K562 (cell line): ENCODE data around the gene ZNF785. TPM values are rescaled to one million over a fixed set of nuclear protein-coding genes. Genes with fewer than 3 reads are reported as not detected.

Experiments used
- ATF4 ChIP-seq: fragments of 450-650 bp; formaldehyde crosslinking; IDR thresholded peaks from 2 replicates; pipeline ENCODE4 v1.4.0; 2022; ENCODE audit warnings: mild to moderate bottlenecking, moderate library complexity
- HDAC6 ChIP-seq: IDR thresholded peaks from 2 replicates; pipeline ENCODE4 v1.6.1; 2012; ENCODE audit warnings: low read depth, mild to moderate bottlenecking, control low read depth, inconsistent platforms, low read length, moderate library complexity
- HMG20B ChIP-seq: fragments of 250-450 bp; sonication (Bioruptor Pico); IDR thresholded peaks from 2 replicates; pipeline ENCODE4 v1.5.0; 2021; ENCODE audit warnings: mild to moderate bottlenecking
- KDM5B ChIP-seq: fragments of 200-600 bp; sonication (generic); IDR thresholded peaks from 2 replicates; pipeline ENCODE4 v1.6.1; 2012; ENCODE audit warnings: low read depth, mild to moderate bottlenecking, moderate library complexity, low read length, control low read depth, inconsistent platforms; ENCODE audit not compliant: insufficient replicate concordance
- KLF13 ChIP-seq: fragments of 450-650 bp; IDR thresholded peaks from 2 replicates; pipeline ENCODE4 v1.6.1; 2016; ENCODE audit warnings: missing genetic modification characterization, low read depth, mild to moderate bottlenecking, missing compliant biosample characterization, moderate library complexity, borderline replicate concordance
- NFE2 ChIP-seq: IDR thresholded peaks from 2 replicates; pipeline ENCODE4 v1.6.1; 2014; ENCODE audit warnings: antibody characterized with exemption, low read depth
- NKRF ChIP-seq: fragments of 450-650 bp; IDR thresholded peaks from 2 replicates; pipeline ENCODE4 v1.6.1; 2016; ENCODE audit warnings: borderline replicate concordance
- RBM39 ChIP-seq: fragments of 200-400 bp; formaldehyde crosslinking; optimal IDR thresholded peaks from 2 replicates; pipeline ENCODE3; 2018; ENCODE audit warnings: low read depth, low read length
- SMARCA5 ChIP-seq: fragments of 450-650 bp; IDR thresholded peaks from 2 replicates; pipeline ENCODE4 v1.6.1; 2016
- SMARCB1 ChIP-seq: IDR thresholded peaks from 2 replicates; pipeline ENCODE4 v1.6.1; 2011; ENCODE audit warnings: improper control_type of control experiment, low read depth; ENCODE audit not compliant: insufficient read length
- ZBTB7A ChIP-seq: IDR thresholded peaks from 2 replicates; pipeline ENCODE4 v1.6.1; 2011; ENCODE audit warnings: low read depth, mild to moderate bottlenecking, low read length, moderate library complexity, borderline replicate concordance; ENCODE audit not compliant: control insufficient read depth
- ZBTB9 ChIP-seq: fragments of 450-650 bp; formaldehyde crosslinking; IDR thresholded peaks from 2 replicates; pipeline ENCODE4 v1.4.0; 2020; ENCODE audit warnings: mild to moderate bottlenecking, moderate library complexity
- ZEB2 ChIP-seq: fragments of 450-650 bp; IDR thresholded peaks from 2 replicates; pipeline ENCODE4 v1.6.1; 2016
- ZNF134 ChIP-seq: fragments of 250-450 bp; sonication (Bioruptor Pico); conservative IDR thresholded peaks from 2 replicates; pipeline ENCODE4 v1.4.0; 2020
- ZNF282 ChIP-seq: sonication (generic); formaldehyde crosslinking; IDR thresholded peaks from 2 replicates; pipeline ENCODE4 v1.8.1; 2023; ENCODE audit warnings: missing genetic modification reagents
- ZNF639 ChIP-seq, 2 experiments: fragments of 200-800 bp in 1 of 2; sonication (Bioruptor generic) in 1 of 2; sonication (generic) in 1 of 2; formaldehyde crosslinking in 1 of 2; IDR thresholded peaks in 1 of 2; conservative IDR thresholded peaks in 1 of 2; 2 replicates each; pipeline versions ENCODE4 v1.5.0 to v1.6.1; 2016 to 2020; ENCODE audit warnings: missing compliant biosample characterization in 1 of 2, missing genetic modification characterization in 1 of 2, missing genetic modification reagents in 1 of 2
- ZNF695 ChIP-seq: fragments of 450-650 bp; formaldehyde crosslinking; IDR thresholded peaks from 2 replicates; pipeline ENCODE4 v1.4.0; 2020; ENCODE audit warnings: mild to moderate bottlenecking, moderate library complexity
- ZNF77 ChIP-seq: fragments of 250-450 bp; sonication (Bioruptor Pico); IDR thresholded peaks from 2 replicates; pipeline ENCODE4 v1.5.0; 2020
- ZNF79 ChIP-seq: fragments of 250-450 bp; sonication (Bioruptor Pico); IDR thresholded peaks from 2 replicates; pipeline ENCODE4 v1.4.0; 2020; ENCODE audit warnings: low read depth, mild to moderate bottlenecking, moderate library complexity
- ZSCAN29 ChIP-seq: fragments of 450-650 bp; IDR thresholded peaks from 2 replicates; pipeline ENCODE4 v1.6.1; 2017
- polyA plus RNA-seq, 8 experiments: library from polyadenylated mRNA; depleted of rRNA in 4 of 8; stranded (reverse) in 5 of 8; unstranded in 3 of 8; fragments of >200 nt; fragmentation: Nextera tagmentation in 2 of 8; fragmentation: Illumina TruSeq in 1 of 8; extraction: Ambion mirVana in 2 of 8; extraction: Trizol in 1 of 8; gene quantifications; 2 replicates each; pipeline versions ENCODE4 v1.2.1 to v1.2.3, GENCODE V29; 2011 to 2014; ENCODE audit warnings: inconsistent platforms in 1 of 8, missing spikeins in 1 of 8
- total RNA-seq, 7 experiments: library from RNA; depleted of rRNA in 6 of 7; stranded (reverse); fragments of >200 nt in 6 of 7; fragmentation: Illumina TruSeq in 2 of 7; extraction: Trizol in 2 of 7; gene quantifications; 2 replicates each; pipeline versions ENCODE4 v1.2.1 to v1.2.3, GENCODE V29; 2011 to 2021; ENCODE audit warnings: low replicate concordance in 1 of 7
- TF ChIP-seq, protein P1 (sequence below): fragments of 250-450 bp; sonication (Bioruptor Pico); IDR thresholded peaks from 2 replicates; pipeline ENCODE4 v1.5.1; 2021; ENCODE audit warnings: mild to moderate bottlenecking

The ZNF785 gene
- total and polyA plus RNA-seq, 9 of the 15 experiments (the other 6 are each of a cell fraction or from before 2014, with no cell fraction given), result 0.64 to 11.0 (median 6.4) TPM

DNA sequence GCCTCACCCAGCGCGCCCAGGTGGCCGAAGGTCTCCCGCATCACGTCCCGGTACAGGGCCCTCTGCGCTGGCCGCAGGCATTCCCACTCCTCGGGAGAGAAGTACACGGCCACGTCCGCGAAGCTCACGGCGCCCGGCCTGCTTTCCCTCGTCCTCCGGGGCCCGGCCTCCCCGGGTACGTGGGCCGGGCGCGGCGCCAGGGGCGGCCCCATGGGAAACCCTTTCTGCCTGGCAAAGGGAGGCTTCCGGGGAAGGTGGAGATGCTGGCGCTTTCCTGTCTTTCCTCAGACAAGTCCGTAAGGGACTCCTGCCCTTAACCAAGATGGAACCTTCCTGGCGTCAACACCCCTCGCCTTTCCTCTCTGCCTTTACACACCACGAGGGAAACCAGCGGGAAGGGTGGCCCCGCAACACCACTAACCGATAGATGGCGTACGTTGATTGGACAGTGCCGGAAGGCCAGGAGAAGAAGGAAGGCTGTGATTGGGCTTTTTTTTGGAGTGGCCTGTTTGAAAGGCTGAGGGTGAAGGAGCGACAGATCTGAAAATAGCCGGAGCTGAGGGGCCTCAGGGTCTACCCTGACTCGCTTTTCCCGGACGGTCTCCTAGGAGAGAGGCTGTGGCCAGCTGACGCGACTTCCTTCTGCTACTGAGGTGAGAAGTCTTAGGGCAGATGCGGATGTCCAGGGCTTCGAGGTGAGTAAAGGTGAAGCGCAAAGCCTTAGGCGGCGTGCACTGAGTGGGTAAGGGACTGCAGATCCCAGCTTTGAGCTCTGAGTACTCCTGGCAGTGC is at the start of gene ZNF785 (continued):
- TF ChIP-seq ATF4 (CRISPR knock-in tag), result 0 out of 2 replicates have a peak, but pooled peaks have one; percentile 37
- TF ChIP-seq ZNF695, result no peak
- peak; percentile 35 for TF ChIP-seq KDM5B
- TF ChIP-seq RBM39, result no peak
- TF ChIP-seq ZNF282 (CRISPR knock-in tag), result peak; percentile 97
- TF ChIP-seq ZNF77 (CRISPR knock-in tag), result no peak
- TF ChIP-seq NFE2, result peak; percentile 3
- peak in 1 of 2 experiments; percentile 80; a peak in 2 of 4 replicates for TF ChIP-seq ZNF639 (CRISPR knock-in tag; conservative IDR thresholded peaks at IDR 0.05 in 1 of 2, IDR thresholded peaks at IDR 0.05 in 1 of 2)
- TF ChIP-seq, protein P1, sequence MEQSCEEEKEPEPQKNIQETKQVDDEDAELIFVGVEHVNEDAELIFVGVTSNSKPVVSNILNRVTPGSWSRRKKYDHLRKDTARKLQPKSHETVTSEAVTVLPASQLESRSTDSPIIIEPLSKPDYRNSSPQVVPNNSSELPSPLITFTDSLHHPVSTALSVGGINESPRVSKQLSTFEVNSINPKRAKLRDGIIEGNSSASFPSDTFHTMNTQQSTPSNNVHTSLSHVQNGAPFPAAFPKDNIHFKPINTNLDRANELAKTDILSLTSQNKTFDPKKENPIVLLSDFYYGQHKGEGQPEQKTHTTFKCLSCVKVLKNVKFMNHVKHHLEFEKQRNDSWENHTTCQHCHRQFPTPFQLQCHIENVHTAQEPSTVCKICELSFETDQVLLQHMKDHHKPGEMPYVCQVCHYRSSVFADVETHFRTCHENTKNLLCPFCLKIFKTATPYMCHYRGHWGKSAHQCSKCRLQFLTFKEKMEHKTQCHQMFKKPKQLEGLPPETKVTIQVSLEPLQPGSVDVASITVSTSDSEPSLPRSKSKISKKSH (CRISPR knock-in tag), result no peak
- TF ChIP-seq ZNF134 (CRISPR knock-in tag), result no peak
- TF ChIP-seq NKRF, result peak; percentile 81
- peak; percentile 49; the same call in 1 of the 2 replicates for TF ChIP-seq ZBTB7A
- TF ChIP-seq ZNF79 (CRISPR knock-in tag), result no peak
- no peak for TF ChIP-seq SMARCB1
- peak; percentile 45; the same call in 1 of the 2 replicates for TF ChIP-seq ZEB2
- TF ChIP-seq KLF13 (tag), result 0 out of 2 replicates have a peak, but pooled peaks have one; percentile 25
- no peak for TF ChIP-seq HDAC6
- no peak for TF ChIP-seq HMG20B
- no peak for TF ChIP-seq ZSCAN29
- TF ChIP-seq ZBTB9 (CRISPR knock-in tag), result peak; percentile 53; the same call in 1 of the 2 replicates
- no peak for TF ChIP-seq SMARCA5
